ENCODE results near the gene DNAJC2.
"Not testable (repeated sequence)": the region's sequence is repeated elsewhere in the genome, so short reads cannot be mapped to it uniquely, and the experiment has no call there.

DNAJC2 gene

DNA sequence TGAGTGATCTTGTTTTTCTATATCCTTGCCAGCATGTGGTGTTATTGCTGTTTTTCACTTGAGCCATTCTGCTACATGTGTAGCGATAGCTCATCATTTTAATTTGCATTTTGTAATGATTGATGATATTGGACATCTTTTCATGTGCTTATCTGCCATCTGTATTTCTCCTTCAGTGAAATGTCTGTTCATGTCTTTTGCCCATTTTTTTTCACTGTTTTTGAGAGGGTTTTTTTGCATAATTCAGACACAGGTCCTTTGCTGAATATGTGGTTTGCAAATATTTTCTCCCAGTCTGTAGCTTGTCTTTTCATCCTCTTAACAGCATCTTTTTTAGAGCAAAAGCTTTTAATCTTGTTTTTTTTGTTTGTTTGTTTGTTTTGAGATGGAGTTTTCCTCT, 51.0 kb downstream of the DNAJC2 start:
- DNase-seq = no peak
- Mint-ChIP-seq H3K4me3 (no peak overlapping the region), H3K36me3 (ENCODE audit: low read depth) (no peaks in the 10 kb centered on the region), H3K27ac (no peak overlapping the region), H3K27me3 (ENCODE audit: low read depth, poor library complexity) (peaks cover 51% of the 10 kb centered on the region), H3K4me1 (peaks cover 13% of the 10 kb centered on the region), H3K9me3 (peaks cover 4% of the 10 kb centered on the region)
- no peak for TF ChIP-seq CTCF (IDR thresholded peaks at IDR 0.05)

- no peak overlapping the region for H3K27ac Mint-ChIP-seq
- no peaks in the 10 kb centered on the region for H3K36me3 Mint-ChIP-seq (ENCODE audit: low read depth)
- H3K27me3 Mint-ChIP-seq (ENCODE audit: low read depth, poor library complexity) = peaks cover 52% of the 10 kb centered on the region
- peaks cover 3% of the 10 kb centered on the region for H3K4me1 Mint-ChIP-seq
- no peak for TF ChIP-seq CTCF (IDR thresholded peaks at IDR 0.05)
- H3K4me3 Mint-ChIP-seq = no peak overlapping the region
- peaks cover 4% of the 10 kb centered on the region for H3K9me3 Mint-ChIP-seq
- no peak for DNase-seq
Observed at GRCh38 chr7:103292122-103292521, 52.4 kb downstream of the DNAJC2 start.

- not testable (repeated sequence) for H3K27ac Mint-ChIP-seq; H3K9me3 Mint-ChIP-seq; H3K36me3 Mint-ChIP-seq (ENCODE audit: low read depth); H3K4me3 Mint-ChIP-seq; DNase-seq
- Mint-ChIP-seq H3K27me3 (ENCODE audit: low read depth, poor library complexity) (peaks cover 48% of the 10 kb centered on the region), H3K4me1 (peaks cover 21% of the 10 kb centered on the region)
- peak; percentile 21 for TF ChIP-seq CTCF (IDR thresholded peaks at IDR 0.05)
Observed at GRCh38 chr7:103282802-103283427, 61.7 kb downstream of the DNAJC2 start.

GRCh38 chr7:103280803-103281155, 63.8 kb downstream of the DNAJC2 start:
- Mint-ChIP-seq H3K27me3 (ENCODE audit: low read depth, poor library complexity) (peaks cover 39% of the 10 kb centered on the region), H3K4me3 (peak overlapping the region; percentile 85), H3K4me1 (peaks cover 21% of the 10 kb centered on the region)
- DNase-seq = peak; percentile 23
- not testable (repeated sequence) for H3K27ac Mint-ChIP-seq; H3K36me3 Mint-ChIP-seq (ENCODE audit: low read depth); H3K9me3 Mint-ChIP-seq

- not testable (repeated sequence) for H3K36me3 Mint-ChIP-seq (ENCODE audit: low read depth); H3K27ac Mint-ChIP-seq; H3K9me3 Mint-ChIP-seq
- Mint-ChIP-seq H3K27me3 (ENCODE audit: low read depth, poor library complexity) (peaks cover 39% of the 10 kb centered on the region), H3K4me3 (peak overlapping the region; percentile 85), H3K4me1 (peaks cover 21% of the 10 kb centered on the region)
- DNase-seq = peak; percentile 75
Observed at GRCh38 chr7:103279963-103280802, 64.4 kb downstream of the DNAJC2 start.

DNA sequence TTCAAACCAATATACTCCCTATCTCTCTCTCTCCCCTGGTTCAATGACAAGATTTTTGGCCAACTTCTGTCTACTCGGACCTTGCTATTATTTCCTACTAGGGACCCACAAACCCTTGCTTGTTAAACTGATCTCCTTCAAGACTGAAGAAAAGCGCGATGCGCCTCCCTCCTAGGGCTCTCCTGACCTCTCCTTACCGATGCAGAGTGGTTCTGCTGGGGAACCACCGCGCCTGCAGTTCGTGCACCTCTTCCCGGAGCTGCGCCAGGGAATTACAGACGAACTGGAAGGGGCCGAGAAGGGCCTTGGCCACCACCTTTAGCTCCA, 65.0 kb downstream of the DNAJC2 start:
- H3K9me3 Mint-ChIP-seq; DNase-seq; H3K36me3 Mint-ChIP-seq (ENCODE audit: low read depth); H3K27ac Mint-ChIP-seq: not testable (repeated sequence)
- peaks cover 39% of the 10 kb centered on the region for H3K27me3 Mint-ChIP-seq (ENCODE audit: low read depth, poor library complexity)
- peaks cover 21% of the 10 kb centered on the region for H3K4me1 Mint-ChIP-seq
- peak overlapping the region; percentile 85 for H3K4me3 Mint-ChIP-seq

- H3K4me3 Mint-ChIP-seq = not testable (repeated sequence)
Observed at GRCh38 chr7:103278195-103278594, 66.4 kb downstream of the DNAJC2 start.

DNA sequence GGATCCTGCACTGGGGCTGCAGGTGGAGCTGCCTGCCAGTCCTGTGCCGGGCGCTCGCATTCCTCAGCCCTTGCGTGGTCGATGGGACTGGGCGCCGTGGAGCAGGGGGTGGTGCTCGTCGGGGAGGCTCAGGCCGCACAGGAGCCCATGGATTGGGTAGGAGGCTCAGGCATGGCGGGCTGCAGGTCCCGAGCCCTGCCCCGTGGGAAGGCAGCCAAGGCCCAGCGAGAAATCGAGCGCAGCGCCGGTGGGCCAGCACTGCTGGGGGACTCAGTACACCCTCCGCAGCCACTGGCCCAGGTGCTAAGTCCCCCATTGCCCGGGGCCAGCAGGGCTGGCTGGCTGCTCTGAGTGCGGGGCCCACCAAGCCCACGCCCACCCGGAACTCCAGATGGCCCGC, 69.7 kb downstream of the DNAJC2 start:
- peaks cover 10% of the 10 kb centered on the region for H3K36me3 Mint-ChIP-seq (ENCODE audit: low read depth)

More at GRCh38 chr7:103278195-103278594, 66.4 kb downstream of the DNAJC2 start:
- H3K27me3 Mint-ChIP-seq (ENCODE audit: low read depth, poor library complexity) = peaks cover 37% of the 10 kb centered on the region
- H3K9me3 Mint-ChIP-seq, DNase-seq, H3K27ac Mint-ChIP-seq: not testable (repeated sequence)
- peaks cover 21% of the 10 kb centered on the region for H3K4me1 Mint-ChIP-seq
- peaks cover 10% of the 10 kb centered on the region for H3K36me3 Mint-ChIP-seq (ENCODE audit: low read depth)

GRCh38 chr7:103273374-103273773, 71.2 kb downstream of the DNAJC2 start:
- not testable (repeated sequence) for H3K4me3 Mint-ChIP-seq; DNase-seq; H3K27ac Mint-ChIP-seq; H3K9me3 Mint-ChIP-seq; H3K27me3 Mint-ChIP-seq (ENCODE audit: low read depth, poor library complexity); H3K4me1 Mint-ChIP-seq
- peaks cover 15% of the 10 kb centered on the region for H3K36me3 Mint-ChIP-seq (ENCODE audit: low read depth)

More for the DNA sequence above, 69.7 kb downstream of the DNAJC2 start:
- H3K4me3 Mint-ChIP-seq; H3K27me3 Mint-ChIP-seq (ENCODE audit: low read depth, poor library complexity); H3K9me3 Mint-ChIP-seq; H3K27ac Mint-ChIP-seq; DNase-seq: not testable (repeated sequence)
- H3K4me1 Mint-ChIP-seq = peaks cover 11% of the 10 kb centered on the region

DNA sequence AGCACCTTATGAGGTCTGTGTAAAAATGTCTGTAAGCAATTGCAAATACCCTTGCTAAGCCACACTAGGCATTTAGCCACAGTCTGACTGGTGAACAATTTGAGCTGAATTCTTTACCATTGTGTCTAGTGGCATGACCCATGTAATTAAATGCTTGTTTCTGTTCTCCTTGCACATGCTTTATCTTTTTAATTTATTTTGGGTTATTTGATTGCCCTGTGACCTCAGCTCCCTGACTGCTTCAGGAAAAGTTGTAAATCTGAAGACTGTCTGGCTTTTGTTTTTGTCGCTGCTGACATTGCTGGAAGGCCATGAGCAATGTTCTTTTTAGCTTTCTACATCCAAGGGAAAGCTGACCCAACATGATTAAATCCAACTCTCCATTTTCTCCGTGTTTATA, 78.3 kb downstream of the DNAJC2 start:
- Mint-ChIP-seq H3K4me1 (peaks cover 18% of the 10 kb centered on the region), H3K27ac (peak overlapping the region; percentile 59), H3K9me3 (peaks cover 14% of the 10 kb centered on the region)
- H3K36me3 Mint-ChIP-seq (ENCODE audit: low read depth); H3K4me3 Mint-ChIP-seq; H3K27me3 Mint-ChIP-seq (ENCODE audit: low read depth, poor library complexity); DNase-seq: not testable (repeated sequence)

DNA sequence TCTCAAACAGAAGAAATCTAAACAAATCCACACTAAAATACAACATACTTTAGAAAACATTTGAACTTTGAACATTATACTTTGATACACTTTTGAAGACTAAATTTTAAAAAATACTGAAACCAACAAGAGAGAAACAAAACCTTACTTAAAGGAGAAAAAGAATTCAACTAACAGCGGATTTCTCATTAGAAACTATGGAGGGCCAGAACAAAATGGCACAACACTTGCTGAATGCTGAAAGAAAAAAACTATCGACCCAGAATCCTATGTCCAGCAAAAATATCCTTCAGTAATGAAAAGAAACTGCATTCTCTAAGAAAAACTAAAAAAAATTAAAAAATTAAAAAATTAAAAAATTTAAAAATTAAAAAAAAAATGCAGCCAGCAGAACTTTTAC, 80.5 kb downstream of the DNAJC2 start:
- not testable (repeated sequence) for DNase-seq; H3K27ac Mint-ChIP-seq; H3K4me3 Mint-ChIP-seq; H3K27me3 Mint-ChIP-seq (ENCODE audit: low read depth, poor library complexity); H3K36me3 Mint-ChIP-seq (ENCODE audit: low read depth)
- peaks cover 18% of the 10 kb centered on the region for H3K4me1 Mint-ChIP-seq
- peaks cover 14% of the 10 kb centered on the region for H3K9me3 Mint-ChIP-seq

Data from nephron progenitor cell (in vitro differentiated cells).